Transverse colon (tissue), 4 donors: Measurements from ENCODE around the gene MUC4. TPM values are rescaled to one million over a fixed set of nuclear protein-coding genes. Genes with fewer than 3 reads are reported as not detected.

Source experiments
- DNase-seq: peaks from one replicate; pipeline ENCODE4 v3.0.0-alpha.2; 2019
- H3K27ac ChIP-seq, 4 donors: fragments of 200-600 bp; sonication (generic); 2 replicates each; pipeline ENCODE4 v1.5.1; 2016 to 2018; ENCODE audit warnings: inconsistent platforms in 4 of 4
- H3K27me3 ChIP-seq: fragments of 200-600 bp; sonication (generic); 2 replicates; pipeline ENCODE4 v1.5.1; 2017; ENCODE audit warnings: inconsistent platforms
- H3K36me3 ChIP-seq, 4 donors: fragments of 200-600 bp; sonication (generic); 2 replicates each; pipeline ENCODE4 v1.5.1; 2017 to 2019; ENCODE audit warnings: inconsistent platforms in 4 of 4
- H3K4me1 ChIP-seq, 4 donors: fragments of 200-600 bp; sonication (generic); 2 replicates each; pipeline ENCODE4 v1.5.1; 2017 to 2020; ENCODE audit warnings: inconsistent platforms in 4 of 4
- H3K4me3 ChIP-seq, 4 donors: fragments of 200-600 bp; sonication (generic); 1 replicate in 1 of 4; 2 replicates in 3 of 4; pipeline versions ENCODE4 v1.5.1 to v1.6.1; 2017 to 2019; ENCODE audit warnings: inconsistent platforms in 4 of 4
- H3K9me3 ChIP-seq, 2 donors: fragments of 200-600 bp; sonication (generic); 2 replicates each; pipeline ENCODE4 v1.5.1; 2017 to 2019; ENCODE audit warnings: inconsistent platforms in 2 of 2
- EP300 ChIP-seq: sonication (generic); formaldehyde crosslinking; IDR thresholded peaks from one replicate; pipeline ENCODE4 v1.6.1; 2017; ENCODE audit warnings: antibody characterized with exemption, low read depth
- POLR2A ChIP-seq: fragments of 450-650 bp; IDR thresholded peaks from one replicate; pipeline ENCODE4 v1.6.1; 2016; ENCODE audit warnings: antibody characterized with exemption, mild to moderate bottlenecking, moderate library complexity
- POLR2AphosphoS5 ChIP-seq, 3 donors: sonication (generic); formaldehyde crosslinking; IDR thresholded peaks; one replicate each; pipeline ENCODE4 v1.6.1; 2016; ENCODE audit warnings: antibody characterized with exemption in 3 of 3
- WGBS, 2 donors: methylation state at CpG; one replicate each; pipeline ENCODE4 v1.1.5; 2018; ENCODE audit warnings: low coverage in 1 of 2; 5-methylcytosine and 5-hydroxymethylcytosine counted together
- in situ Hi-C, 4 donors: fragments of 200-750 bp; cut with MboI; loops; one replicate each; pipeline versions ENCODE4 v1.15.0 to v1.15.1; 2017; ENCODE audit warnings: low sequenced_read_pairs in 3 of 4, low pct_ligation_motif_present in 1 of 4, low pct_unique_long_range_greater_than_20kb in 1 of 4
- intact Hi-C: fragments of 100-400 bp; cut with DNase I; formaldehyde crosslinking; loops from one replicate; pipeline ENCODE4 v1.15.1; 2023; ENCODE audit warnings: low total_unique reads
- total RNA-seq, 4 donors: library from RNA; depleted of rRNA; stranded (reverse); fragments of >200 nt; gene quantifications; one replicate each; pipeline ENCODE4 v1.1.0, GENCODE V29; 2016
- TF ChIP-seq, protein P1 (sequence below), 5 experiments: fragments of 200-600 bp in 3 of 5; fragments of 450-650 bp in 2 of 5; sonication (generic) in 3 of 5; IDR thresholded peaks; 1 replicate in 2 of 5; 2 replicates in 3 of 5; pipeline ENCODE4 v1.5.1; 2016 to 2017; ENCODE audit warnings: antibody characterized with exemption in 5 of 5, inconsistent platforms in 3 of 5, mild to moderate bottlenecking in 2 of 5, moderate library complexity in 1 of 5

Gene MUC4
- total RNA-seq, 4 donors from 2014 or later = 111 to 354 (median 170) TPM

- DNase-seq = no peak
- intact Hi-C loops = no loop called here
- Histone ChIP-seq H3K4me3 (no peak overlapping the region), H3K27me3 (peaks cover 11% of the 10 kb centered on the region), H3K27ac (no peak overlapping the region), H3K4me1 (peaks cover 0 to 6% (median 0%) of the 10 kb centered on the region in 4 donors), H3K36me3 (no peaks in the 10 kb centered on the region), H3K9me3 (no peaks in the 10 kb centered on the region)
- in situ Hi-C loops = no loop called here
- TF ChIP-seq POLR2AphosphoS5 (IDR thresholded peaks at IDR 0.05) (no peak), EP300 (no peak), POLR2A (no peak)
- TF ChIP-seq, protein P1, sequence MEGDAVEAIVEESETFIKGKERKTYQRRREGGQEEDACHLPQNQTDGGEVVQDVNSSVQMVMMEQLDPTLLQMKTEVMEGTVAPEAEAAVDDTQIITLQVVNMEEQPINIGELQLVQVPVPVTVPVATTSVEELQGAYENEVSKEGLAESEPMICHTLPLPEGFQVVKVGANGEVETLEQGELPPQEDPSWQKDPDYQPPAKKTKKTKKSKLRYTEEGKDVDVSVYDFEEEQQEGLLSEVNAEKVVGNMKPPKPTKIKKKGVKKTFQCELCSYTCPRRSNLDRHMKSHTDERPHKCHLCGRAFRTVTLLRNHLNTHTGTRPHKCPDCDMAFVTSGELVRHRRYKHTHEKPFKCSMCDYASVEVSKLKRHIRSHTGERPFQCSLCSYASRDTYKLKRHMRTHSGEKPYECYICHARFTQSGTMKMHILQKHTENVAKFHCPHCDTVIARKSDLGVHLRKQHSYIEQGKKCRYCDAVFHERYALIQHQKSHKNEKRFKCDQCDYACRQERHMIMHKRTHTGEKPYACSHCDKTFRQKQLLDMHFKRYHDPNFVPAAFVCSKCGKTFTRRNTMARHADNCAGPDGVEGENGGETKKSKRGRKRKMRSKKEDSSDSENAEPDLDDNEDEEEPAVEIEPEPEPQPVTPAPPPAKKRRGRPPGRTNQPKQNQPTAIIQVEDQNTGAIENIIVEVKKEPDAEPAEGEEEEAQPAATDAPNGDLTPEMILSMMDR (IDR thresholded peaks at IDR 0.05) = no peak
- WGBS, 2 donors = 89% methylated on average over 18 of the region's 18 CpGs; no CpG with 5 or more reads in 1 of the 2 donors
These were observed 3.5 kb upstream of the MUC4 start for GRCh38 chr3:195815169-195815771.

DNA sequence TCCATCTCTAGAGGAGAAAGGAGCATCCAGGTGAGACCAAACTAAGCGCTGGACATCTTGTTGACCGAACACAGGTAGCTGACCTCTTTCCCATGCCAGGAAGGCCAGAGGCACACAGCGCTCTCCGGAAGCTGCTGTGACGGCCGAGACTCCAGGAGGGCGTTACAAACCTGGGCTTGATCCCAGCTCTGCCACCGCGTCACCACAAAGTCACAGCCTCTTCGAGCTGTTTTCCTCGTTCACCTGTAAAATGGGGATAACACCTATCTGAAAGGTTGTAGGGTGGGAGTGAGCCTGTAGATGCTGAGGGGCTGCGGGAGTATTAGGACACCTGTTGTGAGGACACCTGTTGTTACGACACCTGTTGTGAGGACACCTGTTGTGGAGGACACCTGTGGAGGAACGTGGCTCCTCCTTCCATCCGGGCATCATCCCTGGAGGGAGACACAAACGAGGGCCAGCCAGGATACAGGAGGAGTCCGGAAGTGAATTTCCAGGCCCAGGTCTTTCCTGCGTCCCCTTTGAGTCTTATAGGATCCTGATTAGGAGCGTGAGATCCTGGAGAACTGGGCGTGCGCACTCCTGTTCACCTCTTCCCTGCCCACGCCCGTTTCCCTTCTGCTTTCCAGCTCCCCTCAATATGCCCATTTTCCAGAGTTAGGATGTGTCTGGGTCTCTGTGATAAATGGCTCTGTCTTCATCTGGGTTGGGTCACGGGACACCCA lies 2.3 kb upstream of the MUC4 start:
- in situ Hi-C loops (no loop called here), intact Hi-C loops (no loop called here)
- no peaks in the 10 kb centered on the region for H3K36me3 ChIP-seq
- no peak overlapping the region for H3K4me3 ChIP-seq
- TF ChIP-seq POLR2AphosphoS5 (IDR thresholded peaks at IDR 0.05) (no peak), EP300 (no peak), POLR2A (no peak)
- TF ChIP-seq, protein P1 (IDR thresholded peaks at IDR 0.05) = no peak
- DNase-seq = no peak
- WGBS, 2 donors = 90% methylated on average over 24 of the region's 24 CpGs; no CpG with 5 or more reads in 1 of the 2 donors
- no peaks in the 10 kb centered on the region for H3K9me3 ChIP-seq
- H3K27ac ChIP-seq = no peak overlapping the region
- peaks cover 0 to 9% (median under 1%) of the 10 kb centered on the region in 4 donors for H3K4me1 ChIP-seq
- peaks cover 11% of the 10 kb centered on the region for H3K27me3 ChIP-seq

- in situ Hi-C loops (no loop called here), intact Hi-C loops (no loop called here)
- no peak overlapping the region for H3K4me3 ChIP-seq
- no peaks in the 10 kb centered on the region for H3K36me3 ChIP-seq
- peaks cover 11% of the 10 kb centered on the region for H3K27me3 ChIP-seq
- no peak for TF ChIP-seq POLR2AphosphoS5 (IDR thresholded peaks at IDR 0.05)
- TF ChIP-seq, protein P1 (IDR thresholded peaks at IDR 0.05) = no peak
- peak overlapping the region in 3 of 4 donors; percentile 87 to 90 (median 87) for H3K27ac ChIP-seq
- DNase-seq = no peak
- no peaks in the 10 kb centered on the region for H3K9me3 ChIP-seq
- 85% methylated on average over 20 of the region's 20 CpGs; no CpG with 5 or more reads in 1 of the 2 donors for WGBS, 2 donors
- peaks cover 0 to 26% (median 13%) of the 10 kb centered on the region in 4 donors for H3K4me1 ChIP-seq
These were observed 637 bp upstream of the MUC4 start for GRCh38 chr3:195812366-195812765.

DNA sequence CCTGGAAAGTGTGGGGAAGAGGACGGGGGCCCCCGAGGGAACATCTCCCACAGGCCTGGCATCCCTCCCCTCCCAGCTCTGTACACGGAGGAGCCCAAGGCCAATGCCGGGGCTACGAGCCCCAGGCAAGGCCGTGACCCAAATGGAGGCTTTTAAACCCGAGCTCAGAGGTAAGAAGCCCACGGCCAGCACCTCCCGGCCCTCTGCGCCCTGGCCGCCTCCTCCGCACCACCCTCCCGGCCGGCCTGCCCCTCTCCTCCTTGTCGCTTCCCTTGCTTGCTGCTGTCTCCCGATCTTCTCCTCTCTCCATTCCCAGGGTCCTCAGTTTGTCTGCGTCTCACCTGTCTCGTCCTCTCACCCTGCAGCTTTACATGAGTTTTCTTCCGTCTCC lies 1.3 kb downstream of the MUC4 start:
- peak overlapping the region in 3 of 4 donors; percentile 43 to 53 (median 48) for H3K4me3 ChIP-seq
- peak overlapping the region; percentile 65 to 90 (median 87) for H3K27ac ChIP-seq
- H3K4me1 ChIP-seq = peaks cover 0 to 45% (median 21%) of the 10 kb centered on the region in 4 donors
- no peaks in the 10 kb centered on the region for H3K9me3 ChIP-seq
- no peaks in the 10 kb centered on the region for H3K36me3 ChIP-seq
- TF ChIP-seq POLR2A (no peak), EP300 (no peak), POLR2AphosphoS5 (IDR thresholded peaks at IDR 0.05) (no peak)
- TF ChIP-seq, protein P1 (IDR thresholded peaks at IDR 0.05) = no peak
- DNase-seq = no peak
- intact Hi-C loops (no loop called here), in situ Hi-C loops (no loop called here)
- WGBS, 2 donors = 62 to 65% methylated on average over 7 to 19 of the region's 19 CpGs
- peaks cover 11% of the 10 kb centered on the region for H3K27me3 ChIP-seq
